Lower lobe of right lung (tissue), 2 donors: ENCODE results near the gene HSP90AB1. TPM values are rescaled to one million over a fixed set of nuclear protein-coding genes. Genes with fewer than 3 reads are reported as not detected.

ENCODE experiments used
- ATAC-seq, 2 donors: fragments of 200-7000 bp; cut with Tn5 transposase; one replicate each; pipeline ENCODE4 v1.9.1; 2020 to 2022; ENCODE audit warnings: mild to moderate bottlenecking in 2 of 2, moderate library complexity in 2 of 2
- DNase-seq: peaks from one replicate; pipeline ENCODE4 v3.0.0-alpha.2; 2020
- H3K27ac ChIP-seq: fragments of 200-600 bp; one replicate; pipeline ENCODE4 v1.8.0; 2022
- H3K27me3 ChIP-seq: fragments of 200-600 bp; one replicate; pipeline ENCODE4 v1.8.0; 2022; ENCODE audit warnings: low read depth
- H3K36me3 ChIP-seq: fragments of 200-600 bp; one replicate; pipeline ENCODE4 v1.8.0; 2022; ENCODE audit warnings: mild to moderate bottlenecking
- H3K4me1 ChIP-seq: fragments of 200-600 bp; one replicate; pipeline ENCODE4 v1.8.0; 2022
- H3K4me3 ChIP-seq: fragments of 200-600 bp; one replicate; pipeline ENCODE4 v1.8.0; 2022; ENCODE audit warnings: mild to moderate bottlenecking
- H3K9me3 ChIP-seq: fragments of 200-600 bp; one replicate; pipeline ENCODE4 v1.8.0; 2022
- intact Hi-C: fragments of 100-400 bp; cut with DNase I; formaldehyde crosslinking; loops from one replicate; pipeline ENCODE4 v1.11.0; 2022
- total RNA-seq: library from RNA; stranded (reverse); fragmentation: NEBNext Ultra II Directional; extraction: Animal tissue kit (Norgen Biotek cat#: 25700); gene quantifications from one replicate; pipeline ENCODE4 v1.2.1, GENCODE V29; 2021
- TF ChIP-seq, protein P1 (sequence below): fragments of 200-600 bp; IDR thresholded peaks from one replicate; pipeline ENCODE4 v1.8.0; 2022; ENCODE audit warnings: antibody characterized with exemption, mild to moderate bottlenecking
- donor health status: DM: no; HTN: yes; CAD: no; lungs with severe emphysema.

Gene HSP90AB1
- total RNA-seq, 1 donor from 2014 or later: 680 TPM

- Histone ChIP-seq H3K27me3 (peaks cover 25% of the 10 kb centered on the region), H3K4me3 (no peak overlapping the region), H3K36me3 (no peaks in the 10 kb centered on the region), H3K9me3 (no peaks in the 10 kb centered on the region), H3K4me1 (peaks cover 27% of the 10 kb centered on the region), H3K27ac (no peak overlapping the region)
- intact Hi-C loops: no loop called here
- TF ChIP-seq, protein P1, sequence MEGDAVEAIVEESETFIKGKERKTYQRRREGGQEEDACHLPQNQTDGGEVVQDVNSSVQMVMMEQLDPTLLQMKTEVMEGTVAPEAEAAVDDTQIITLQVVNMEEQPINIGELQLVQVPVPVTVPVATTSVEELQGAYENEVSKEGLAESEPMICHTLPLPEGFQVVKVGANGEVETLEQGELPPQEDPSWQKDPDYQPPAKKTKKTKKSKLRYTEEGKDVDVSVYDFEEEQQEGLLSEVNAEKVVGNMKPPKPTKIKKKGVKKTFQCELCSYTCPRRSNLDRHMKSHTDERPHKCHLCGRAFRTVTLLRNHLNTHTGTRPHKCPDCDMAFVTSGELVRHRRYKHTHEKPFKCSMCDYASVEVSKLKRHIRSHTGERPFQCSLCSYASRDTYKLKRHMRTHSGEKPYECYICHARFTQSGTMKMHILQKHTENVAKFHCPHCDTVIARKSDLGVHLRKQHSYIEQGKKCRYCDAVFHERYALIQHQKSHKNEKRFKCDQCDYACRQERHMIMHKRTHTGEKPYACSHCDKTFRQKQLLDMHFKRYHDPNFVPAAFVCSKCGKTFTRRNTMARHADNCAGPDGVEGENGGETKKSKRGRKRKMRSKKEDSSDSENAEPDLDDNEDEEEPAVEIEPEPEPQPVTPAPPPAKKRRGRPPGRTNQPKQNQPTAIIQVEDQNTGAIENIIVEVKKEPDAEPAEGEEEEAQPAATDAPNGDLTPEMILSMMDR: no peak
- DNase-seq: peak; percentile 20
- no peak for ATAC-seq
Measured at GRCh38 chr6:44267252-44267651, 20.4 kb downstream of the HSP90AB1 start.

GRCh38 chr6:44268095-44268628 is 21.3 kb downstream of the HSP90AB1 start:
- peaks cover 34% of the 10 kb centered on the region for H3K27me3 ChIP-seq
- H3K4me3 ChIP-seq: no peak overlapping the region
- peak; percentile 31 to 37 for ATAC-seq
- TF ChIP-seq, protein P1: peak; percentile 87
- no peak overlapping the region for H3K27ac ChIP-seq
- H3K4me1 ChIP-seq: peaks cover 18% of the 10 kb centered on the region
- intact Hi-C loops: no loop called here
- no peaks in the 10 kb centered on the region for H3K9me3 ChIP-seq
- peak; percentile 52 for DNase-seq
- no peaks in the 10 kb centered on the region for H3K36me3 ChIP-seq

GRCh38 chr6:44269178-44269920 is 22.4 kb downstream of the HSP90AB1 start:
- no peak for ATAC-seq
- Histone ChIP-seq H3K27me3 (peaks cover 42% of the 10 kb centered on the region), H3K27ac (no peak overlapping the region), H3K4me3 (no peak overlapping the region), H3K9me3 (no peaks in the 10 kb centered on the region), H3K36me3 (no peaks in the 10 kb centered on the region), H3K4me1 (peaks cover 6% of the 10 kb centered on the region)
- no peak for DNase-seq
- intact Hi-C loops: no loop called here
- TF ChIP-seq, protein P1: no peak

GRCh38 chr6:44269921-44270525 is 23.1 kb downstream of the HSP90AB1 start, which contains the start of gene TMEM151B:
TSS of gene TMEM151B (plus strand) at chr6:44270450. CDS start at chr6:44270743, 293 bp downstream.
- no peaks in the 10 kb centered on the region for H3K9me3 ChIP-seq
- no peak for DNase-seq
- peak within 1 kb of the TSS; percentile 32 for H3K4me3 ChIP-seq
- no peak for ATAC-seq
- no peaks in the 10 kb centered on the region for H3K36me3 ChIP-seq
- intact Hi-C loops: no loop called here
- no peak within 1 kb of the TSS for H3K27ac ChIP-seq
- no peaks in the 10 kb centered on the region for H3K4me1 ChIP-seq
- peaks cover 45% of the 10 kb centered on the region for H3K27me3 ChIP-seq
- TF ChIP-seq, protein P1: no peak

DNA sequence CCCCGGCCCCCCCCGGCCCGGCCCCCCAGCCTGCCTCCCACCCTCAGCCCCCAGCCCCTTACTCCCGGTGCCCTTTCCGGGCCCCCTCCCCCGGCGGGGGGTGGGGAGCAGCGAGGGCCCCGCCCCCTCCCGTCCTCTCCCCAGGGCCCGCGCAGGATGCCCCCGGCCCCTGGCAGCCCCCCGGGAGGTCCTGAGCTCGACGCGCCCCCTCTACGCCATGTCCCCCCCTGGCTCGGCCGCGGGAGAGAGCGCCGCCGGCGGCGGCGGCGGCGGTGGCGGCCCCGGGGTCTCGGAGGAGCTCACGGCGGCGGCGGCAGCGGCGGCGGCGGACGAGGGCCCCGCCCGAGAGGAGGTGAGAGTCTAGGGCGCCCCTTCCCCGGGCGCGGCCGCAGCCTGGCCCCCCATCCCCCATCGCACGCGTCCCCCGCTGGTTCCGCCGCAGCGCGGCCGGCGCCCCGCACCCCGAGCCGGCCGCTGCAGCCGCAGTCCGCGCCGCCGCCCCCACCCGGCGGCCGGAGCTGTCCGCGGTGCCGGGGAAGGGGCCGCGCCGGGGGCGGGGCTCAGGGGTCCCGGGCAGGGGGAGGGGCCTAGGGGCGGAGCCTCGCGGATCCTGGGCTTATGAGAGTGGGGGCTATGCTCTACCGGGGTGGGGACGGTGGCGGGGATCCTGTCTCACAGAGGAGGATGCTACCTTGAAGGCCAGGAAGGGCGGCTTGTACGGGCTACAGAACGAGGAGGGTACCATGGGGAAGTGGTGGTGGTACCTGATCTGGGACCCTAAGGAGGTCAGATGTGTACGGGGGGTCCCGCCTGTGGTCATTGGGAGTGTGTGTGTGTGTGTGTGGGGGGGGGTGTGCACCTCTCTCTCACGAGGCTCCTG is 23.9 kb downstream of the HSP90AB1 start:
- H3K36me3 ChIP-seq: no peaks in the 10 kb centered on the region
- ATAC-seq: no peak
- H3K4me1 ChIP-seq: no peaks in the 10 kb centered on the region
- H3K27ac ChIP-seq: no peak overlapping the region
- H3K4me3 ChIP-seq: peak overlapping the region; percentile 32
- H3K9me3 ChIP-seq: no peaks in the 10 kb centered on the region
- TF ChIP-seq, protein P1: no peak
- no peak for DNase-seq
- intact Hi-C loops: no loop called here
- peaks cover 52% of the 10 kb centered on the region for H3K27me3 ChIP-seq
